HG02870 (cell line): Measurements from ENCODE around the gene ZNF813.
A peak's percentile ranks its signal among the peaks of the same experiment; 100 is the strongest.
"Not testable (repeated sequence)": the region's sequence is repeated elsewhere in the genome, so short reads cannot be mapped to it uniquely, and the experiment has no call there.

Experiments
- ATAC-seq: cut with Tn5 transposase; IDR thresholded peaks from one replicate; pipeline ENCODE4 v1.9.1; 2021; ENCODE audit warnings: mild to moderate bottlenecking, moderate library complexity; ENCODE audit not compliant: unreplicated experiment

ZNF813 gene

DNA sequence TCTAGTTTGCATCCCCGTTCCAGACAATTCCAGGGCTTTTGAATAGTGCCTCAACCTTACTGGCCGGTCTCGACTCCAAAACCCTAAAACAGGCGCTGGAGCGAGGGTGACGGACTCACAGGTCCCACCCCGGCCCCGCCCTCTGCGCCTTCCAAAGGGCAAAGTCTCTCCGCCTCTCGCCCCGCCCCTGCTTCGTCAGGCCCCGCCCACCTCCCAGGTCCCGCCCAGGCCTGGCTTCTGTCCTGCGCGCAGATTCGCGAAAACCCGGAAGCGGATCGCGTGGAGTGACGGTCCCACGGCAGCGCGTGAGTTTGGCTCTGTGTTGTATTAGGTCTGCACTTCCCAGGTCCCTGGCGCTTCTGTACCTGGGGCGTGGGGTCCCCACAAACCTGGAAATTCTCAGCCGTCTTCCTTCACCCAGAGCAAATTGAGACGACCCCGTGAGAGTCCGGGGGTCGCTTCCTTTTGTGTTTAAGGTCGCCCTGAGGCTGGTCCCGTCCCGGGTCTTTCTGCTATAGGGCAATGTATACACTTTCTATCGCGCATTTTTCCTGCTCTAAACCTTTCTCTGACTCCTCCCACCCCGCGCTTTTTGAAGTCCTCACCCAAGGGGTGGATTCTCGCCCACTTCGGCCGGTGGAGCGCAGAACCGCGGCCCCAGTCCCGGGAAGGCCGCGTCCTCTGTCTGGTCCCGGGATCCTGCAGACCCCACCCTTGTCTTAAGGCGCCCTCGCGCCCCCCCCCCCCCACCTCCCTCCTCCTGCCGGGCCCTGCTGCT lies at the start of gene ZNF813:
Gene ZNF813 (plus strand): TSS at position 249 of the 778 bp plus-strand sequence. CDS start 16,090 bp downstream, outside the sequence.
- peak; percentile 85 for ATAC-seq

GRCh38 chr19:53420520-53421315 lies 46.8 kb upstream of the ZNF813 start:
- not testable (repeated sequence) for ATAC-seq

DNA sequence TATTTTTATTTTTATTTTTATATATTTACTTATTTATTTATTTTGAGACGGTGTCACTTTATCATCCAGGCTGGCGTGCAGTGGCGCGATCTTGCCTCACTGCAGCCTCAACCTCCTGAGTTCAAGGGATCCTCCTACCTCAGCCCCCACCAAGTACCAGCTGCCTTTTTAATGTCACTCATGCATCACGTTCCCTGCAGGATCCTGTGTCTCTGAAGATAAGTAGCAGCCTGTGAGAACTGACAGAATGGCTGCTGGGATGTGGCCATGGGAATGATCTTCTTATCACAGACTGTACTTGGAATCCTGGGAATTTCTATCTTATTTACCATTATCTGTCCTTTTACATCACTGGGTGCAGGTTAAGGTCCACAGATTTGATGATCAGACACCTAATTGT lies 45.0 kb upstream of the ZNF813 start:
- no peak for ATAC-seq

- not testable (repeated sequence) for ATAC-seq
These were observed 44.5 kb upstream of the ZNF813 start for GRCh38 chr19:53423074-53423473.

GRCh38 chr19:53423680-53424079 lies 43.9 kb upstream of the ZNF813 start:
- not testable (repeated sequence) for ATAC-seq

- ATAC-seq, result no peak
These were observed 42.5 kb upstream of the ZNF813 start for GRCh38 chr19:53424968-53425597.

GRCh38 chr19:53431399-53432087 lies 36.0 kb upstream of the ZNF813 start, which contains the start of gene ZNF761:
ZNF761 (plus strand) TSS chr19:53431984; CDS start chr19:53447269, 15,285 bp downstream.
- ATAC-seq, result peak; percentile 93

DNA sequence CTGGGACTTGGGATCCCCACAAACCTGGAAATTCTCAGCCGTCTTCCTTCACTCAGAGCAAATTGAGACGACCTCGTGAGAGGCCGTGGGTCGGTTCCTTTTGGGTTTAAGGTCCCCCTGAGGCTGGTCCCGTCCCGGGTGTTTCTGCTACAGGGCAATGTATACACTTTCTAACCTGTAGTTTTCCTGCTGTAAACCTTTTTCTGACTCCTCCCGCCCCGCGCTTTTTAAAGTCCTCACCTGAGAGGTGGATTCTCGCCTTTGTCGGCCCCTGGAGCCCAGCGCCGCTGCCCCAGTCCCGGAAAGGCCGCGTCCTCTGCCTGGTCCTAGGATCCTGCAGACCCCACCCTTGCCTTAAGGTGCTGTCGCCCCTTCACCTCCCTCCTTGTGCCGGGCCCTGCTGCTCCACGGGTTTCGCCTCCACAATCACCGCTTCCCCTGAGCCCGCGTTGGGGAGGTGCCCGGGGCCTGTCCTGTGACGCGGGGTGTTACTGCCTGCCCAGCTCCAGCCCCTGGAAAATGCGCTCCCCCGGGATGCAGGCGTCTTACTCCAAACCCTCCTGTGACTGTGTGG lies 35.4 kb upstream of the ZNF813 start:
- ATAC-seq, result peak; percentile 25

DNA sequence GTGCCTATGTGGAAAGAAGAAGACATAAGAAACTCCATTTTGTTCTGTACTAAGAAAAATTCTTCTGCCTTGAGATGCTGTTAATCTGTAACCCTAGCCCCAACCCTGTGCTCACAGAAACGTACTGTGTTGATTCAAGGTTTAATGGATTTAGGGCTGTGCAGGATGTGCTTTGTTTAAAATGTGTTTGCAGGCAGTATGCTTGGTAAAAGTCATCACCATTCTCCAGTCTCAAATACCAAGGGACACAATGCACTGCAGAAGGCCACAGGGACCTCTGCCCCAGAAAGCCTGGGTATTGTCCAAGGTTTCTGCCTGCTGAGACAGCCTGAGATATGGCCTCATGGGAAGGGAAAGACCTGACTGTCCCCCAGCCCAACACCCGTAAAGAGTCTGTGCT lies 23.7 kb upstream of the ZNF813 start:
- ATAC-seq, result not testable (repeated sequence)

DNA sequence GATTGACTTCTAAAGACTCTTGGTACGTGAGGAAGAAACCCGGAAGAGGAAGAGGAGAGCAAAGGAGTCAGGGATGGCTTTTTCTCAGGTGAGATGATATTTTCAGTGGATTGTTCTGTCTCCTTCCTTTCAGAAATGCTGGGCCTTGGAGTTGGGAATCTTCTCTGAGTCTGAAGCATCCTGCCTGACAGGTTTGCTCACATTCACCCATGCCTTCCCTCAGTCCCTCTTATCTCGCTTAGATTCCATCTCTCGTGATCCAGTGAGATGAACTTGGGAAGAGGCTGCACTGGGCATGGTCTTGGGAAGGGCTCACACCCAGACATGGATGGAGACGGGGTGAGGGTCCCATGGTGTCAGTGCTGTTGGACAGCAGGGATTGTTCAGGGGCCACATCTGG lies 20.3 kb upstream of the ZNF813 start:
- ATAC-seq, result not testable (repeated sequence)

DNA sequence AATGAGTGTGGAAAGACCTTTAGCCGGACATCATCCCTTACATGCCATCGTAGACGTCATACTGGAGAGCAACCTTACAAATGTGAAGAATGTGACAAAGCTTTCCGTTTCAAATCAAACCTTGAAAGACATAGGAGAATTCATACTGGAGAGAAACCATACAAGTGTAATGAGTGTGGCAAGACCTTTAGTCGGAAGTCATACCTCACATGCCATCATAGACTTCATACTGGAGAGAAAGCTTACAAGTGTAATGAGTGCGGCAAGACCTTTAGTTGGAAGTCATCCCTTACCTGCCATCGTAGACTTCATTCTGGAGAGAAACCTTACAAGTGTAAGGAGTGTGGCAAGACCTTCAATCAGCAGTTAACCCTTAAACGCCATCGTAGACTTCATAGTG lies 11.7 kb upstream of the ZNF813 start:
- no peak for ATAC-seq

- ATAC-seq, result not testable (repeated sequence)
These were observed 7.3 kb upstream of the ZNF813 start for GRCh38 chr19:53460131-53460721.

DNA sequence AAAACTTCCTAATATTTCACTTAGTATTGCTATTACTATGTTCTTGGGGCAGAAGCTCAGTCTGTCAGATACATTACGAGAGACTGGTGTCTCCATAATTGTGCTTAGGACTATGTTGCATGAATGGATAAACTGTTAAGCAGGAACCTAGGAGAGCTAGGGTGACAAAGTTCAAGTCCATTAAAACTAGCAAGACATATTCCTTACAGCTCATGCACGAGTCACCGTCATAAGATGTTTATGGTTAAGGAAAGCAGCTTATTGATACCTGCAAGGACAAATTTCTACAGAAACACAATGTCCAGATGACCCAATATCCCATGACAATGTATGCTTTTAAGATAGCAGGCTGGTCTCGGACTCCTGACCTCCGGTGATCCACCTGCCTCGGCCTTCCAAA lies 5.7 kb upstream of the ZNF813 start:
- no peak for ATAC-seq

GRCh38 chr19:53462861-53463260 lies 4.7 kb upstream of the ZNF813 start:
- no peak for ATAC-seq

- no peak for ATAC-seq
These were observed 4.3 kb upstream of the ZNF813 start for GRCh38 chr19:53463263-53463662.

DNA sequence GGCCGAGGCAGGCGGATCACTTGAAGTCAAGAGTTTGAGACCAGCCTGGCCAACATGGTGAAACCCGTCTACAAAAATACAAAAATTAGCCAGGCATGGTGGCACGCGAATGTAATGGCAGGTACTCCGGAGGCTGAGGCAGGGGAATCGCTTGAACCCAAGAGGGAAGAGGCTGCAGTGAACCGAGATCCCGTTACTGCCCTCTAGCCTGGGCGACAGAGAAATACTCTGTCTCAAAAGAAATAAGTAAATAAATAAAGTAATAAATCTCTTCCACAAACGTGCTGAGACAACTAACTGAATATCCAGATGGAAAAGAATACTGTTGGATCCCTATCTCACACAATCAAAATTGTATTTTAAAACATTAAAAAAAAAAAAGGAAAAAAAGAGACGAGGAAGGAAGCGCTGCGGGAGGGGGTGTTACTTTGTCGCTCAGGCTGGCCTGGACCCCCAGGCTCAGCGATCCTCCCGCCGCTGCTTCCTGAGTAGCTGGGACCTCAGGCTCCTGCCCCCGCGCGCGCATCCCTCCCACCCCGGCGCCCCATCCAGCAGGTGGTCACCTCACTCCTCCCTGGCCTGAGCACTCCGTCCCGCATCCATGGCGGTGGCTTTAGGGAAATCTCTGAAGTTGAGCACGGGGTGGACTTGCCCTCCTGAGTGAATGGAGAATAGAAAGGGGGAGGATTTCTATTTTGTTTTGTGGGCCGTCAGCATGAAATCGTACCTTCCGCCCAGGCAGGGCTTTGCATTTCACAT lies 628 bp upstream of the ZNF813 start:
- ATAC-seq, result no peak

GRCh38 chr19:53468628-53469027 lies 1.1 kb downstream of the ZNF813 start:
- ATAC-seq, result not testable (repeated sequence)

DNA sequence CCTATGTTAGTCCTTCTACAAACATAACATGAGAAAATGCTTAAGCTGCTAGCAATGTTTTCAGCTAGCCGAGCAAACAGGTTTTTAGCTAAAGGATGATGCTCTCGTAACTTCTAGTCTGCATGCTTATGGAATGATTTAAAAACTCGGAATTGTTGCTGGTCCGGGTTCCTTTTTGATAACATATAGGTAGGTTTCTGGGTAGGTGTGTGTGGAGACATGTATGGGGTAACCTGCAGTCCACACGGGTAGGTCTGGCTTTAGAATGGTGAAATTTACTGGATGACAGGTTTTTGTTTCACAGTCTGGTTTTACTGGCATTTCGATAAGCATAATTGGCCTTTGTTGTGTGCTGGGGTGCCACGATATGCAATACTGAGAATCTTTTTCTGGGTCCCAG lies 4.4 kb downstream of the ZNF813 start:
- no peak for ATAC-seq

DNA sequence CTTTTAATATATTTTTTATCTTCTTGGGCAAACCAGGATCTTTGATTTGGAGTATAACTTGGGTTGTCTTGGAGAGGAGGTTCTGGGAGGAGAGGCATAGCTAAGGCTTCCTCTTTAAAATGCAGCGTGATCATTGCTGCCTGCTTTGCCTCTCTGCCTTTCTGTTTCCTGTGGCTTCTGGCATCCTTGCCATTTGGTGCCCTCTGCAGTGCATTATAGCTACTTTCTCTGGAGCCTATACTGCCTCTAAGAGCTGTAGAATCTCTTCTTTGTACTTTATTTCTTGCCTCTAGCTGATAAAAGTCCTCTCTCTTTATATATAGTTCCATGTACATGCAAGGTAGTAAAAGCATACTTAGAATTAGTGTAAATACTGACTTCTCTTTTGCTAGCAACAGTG lies 7.3 kb downstream of the ZNF813 start:
- not testable (repeated sequence) for ATAC-seq
